Motor neuron (in vitro differentiated cells): ENCODE data around the gene LARP4. TPM values are rescaled to one million over a fixed set of nuclear protein-coding genes. Genes with fewer than 3 reads are reported as not detected.
"Not testable (repeated sequence)": the region's sequence is repeated elsewhere in the genome, so short reads cannot be mapped to it uniquely, and the experiment has no call there.

Experiments used
- ATAC-seq, 8 experiments: fragments of 200-7000 bp; cut with Tn5 transposase; replicated peaks in 6 of 8; 2 replicates each; pipeline ENCODE4 v1.8.0; 2021; ENCODE audit warnings: mild to moderate bottlenecking in 8 of 8, moderate library complexity in 8 of 8
- H3K27ac ChIP-seq, 2 donors: fragments of 250-450 bp; sonication (Bioruptor Pico); 2 replicates each; pipeline ENCODE4 v1.9.0; 2021; ENCODE audit warnings: antibody characterized with exemption in 2 of 2, mild to moderate bottlenecking in 2 of 2, moderate library complexity in 1 of 2
- H3K4me1 ChIP-seq, 2 donors: fragments of 250-450 bp; sonication (Bioruptor Pico); replicated peaks in 1 of 2; 2 replicates each; pipeline ENCODE4 v1.6.1; 2021; ENCODE audit warnings: antibody characterized with exemption in 2 of 2, mild to moderate bottlenecking in 2 of 2, moderate library complexity in 1 of 2
- H3K4me3 ChIP-seq, 5 donors: fragments of 250-450 bp; sonication (Bioruptor Pico); 2 replicates each; pipeline ENCODE4 v1.9.0; 2021; ENCODE audit warnings: antibody characterized with exemption in 5 of 5, mild to moderate bottlenecking in 5 of 5, moderate library complexity in 4 of 5
- WGBS, 10 experiments: fragments of 450-650 bp; shearing (Covaris generic); methylation state at CpG; one replicate each; pipeline ENCODE4 v1.0.0; 2022; 5-methylcytosine and 5-hydroxymethylcytosine counted together
- in situ Hi-C, 9 experiments: fragments of 400-800 bp; cut with MboI; loops; one replicate each; pipeline ENCODE4 v1.15.0; 2021; ENCODE audit warnings: low sequenced_read_pairs in 9 of 9, low pct_unique_long_range_greater_than_20kb in 2 of 9; ENCODE audit not compliant: unreplicated experiment in 9 of 9
- total RNA-seq, 8 experiments: library from RNA; unstranded; fragments of 300-600 nt; gene quantifications; 2 replicates each; pipeline versions ENCODE4 v1.2.3 to v1.2.4, GENCODE V29; 2022

LARP4 gene
- total RNA-seq, 8 experiments from 2014 or later = 17.4 to 73.1 (median 29.8) TPM

GRCh38 chr12:50453872-50454271, 53.2 kb downstream of the LARP4 start:
- no peak overlapping the region for H3K27ac ChIP-seq
- ATAC-seq = peak in 1 of 8 experiments; percentile 9
- in situ Hi-C loops = no loop called here
- no peak overlapping the region for H3K4me3 ChIP-seq
- no peaks in the 10 kb centered on the region for H3K4me1 ChIP-seq
- WGBS, 10 experiments = 21 to 100% (median 93%) methylated on average over 2 to 5 of the region's 5 CpGs

DNA sequence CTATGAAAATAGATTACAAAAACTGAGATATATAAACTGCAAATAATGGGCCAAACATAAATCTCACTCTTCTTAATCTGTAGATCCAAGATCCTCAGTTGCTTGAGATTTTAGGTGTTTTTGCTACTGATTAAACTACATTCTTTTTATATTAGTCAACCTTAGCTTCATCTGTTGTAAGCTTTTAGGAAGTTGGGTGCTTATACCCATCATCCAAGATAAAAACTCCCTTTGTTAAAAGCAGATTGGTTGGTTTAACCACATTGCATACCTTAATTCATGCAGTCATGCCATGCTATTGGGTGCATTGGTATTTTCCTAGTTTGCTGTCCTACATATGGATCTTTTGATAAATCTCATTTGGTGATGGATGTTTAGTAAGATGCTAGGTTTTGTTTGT, 57.9 kb downstream of the LARP4 start:
- in situ Hi-C loops = no loop called here
- no peak overlapping the region for H3K27ac ChIP-seq
- H3K4me3 ChIP-seq = no peak overlapping the region
- no peaks in the 10 kb centered on the region for H3K4me1 ChIP-seq
- no peak for ATAC-seq

- in situ Hi-C loops = no loop called here
These were observed 66.8 kb downstream of the LARP4 start for GRCh38 chr12:50467439-50467838.

GRCh38 chr12:50477241-50477832, 76.7 kb downstream of the LARP4 start:
- in situ Hi-C loops = no loop called here
- no peak overlapping the region for H3K27ac ChIP-seq
- peak in 1 of 8 experiments; percentile 44 for ATAC-seq
- no peak overlapping the region for H3K4me3 ChIP-seq
- 56 to 100% (median 96%) methylated on average over 1 of the region's 1 CpG; no CpG with 5 or more reads in 2 of the 10 experiments for WGBS, 10 experiments
- no peaks in the 10 kb centered on the region for H3K4me1 ChIP-seq

More at GRCh38 chr12:50467439-50467838, 66.8 kb downstream of the LARP4 start:
- ATAC-seq = peak in 1 of 8 experiments; percentile 54
- no peak overlapping the region for H3K4me3 ChIP-seq
- H3K27ac ChIP-seq = no peak overlapping the region
- WGBS, 10 experiments = 58 to 100% (median 93%) methylated on average over 1 to 3 of the region's 3 CpGs
- no peaks in the 10 kb centered on the region for H3K4me1 ChIP-seq

GRCh38 chr12:50482571-50482970, 81.9 kb downstream of the LARP4 start:
- Histone ChIP-seq H3K4me1 (no peaks in the 10 kb centered on the region), H3K27ac (no peak overlapping the region), H3K4me3 (no peak overlapping the region)
- 60 to 100% (median 80%) methylated on average over 3 to 4 of the region's 4 CpGs; no CpG with 5 or more reads in 3 of the 10 experiments for WGBS, 10 experiments
- in situ Hi-C loops = no loop called here
- ATAC-seq = no peak

DNA sequence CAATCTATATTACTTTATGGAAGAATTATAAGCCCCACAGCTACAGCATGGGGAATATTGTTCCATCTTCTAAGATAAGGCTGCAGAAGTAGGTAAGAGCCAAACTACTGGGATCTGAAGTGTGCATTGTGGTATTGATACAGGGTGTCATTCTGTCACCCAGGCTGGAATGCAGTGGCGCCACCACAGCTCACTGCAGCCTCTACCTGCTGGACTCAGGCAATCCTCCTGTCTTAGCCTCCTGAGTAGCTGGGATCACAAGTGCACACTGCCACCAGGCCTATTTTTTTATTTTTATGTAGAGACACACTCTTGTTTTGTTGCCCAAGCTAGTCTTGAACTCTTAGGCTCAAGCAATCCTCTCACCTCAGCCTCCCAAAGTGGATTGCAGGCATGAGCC, 82.8 kb downstream of the LARP4 start:
- no peak overlapping the region for H3K27ac ChIP-seq
- no peak for ATAC-seq
- in situ Hi-C loops = no loop called here
- WGBS, 10 experiments = 43 to 100% (median 100%) methylated on average over 1 of the region's 1 CpG; no CpG with 5 or more reads in 6 of the 10 experiments
- H3K4me1 ChIP-seq = no peaks in the 10 kb centered on the region
- H3K4me3 ChIP-seq = no peak overlapping the region

GRCh38 chr12:50488801-50489200, 88.1 kb downstream of the LARP4 start:
- in situ Hi-C loops = no loop called here
- no peak overlapping the region for H3K4me3 ChIP-seq
- H3K27ac ChIP-seq = no peak overlapping the region
- H3K4me1 ChIP-seq = no peaks in the 10 kb centered on the region
- WGBS, 10 experiments = 80 to 100% (median 92%) methylated on average over 1 to 5 of the region's 5 CpGs; no CpG with 5 or more reads in 3 of the 10 experiments
- ATAC-seq = no peak

DNA sequence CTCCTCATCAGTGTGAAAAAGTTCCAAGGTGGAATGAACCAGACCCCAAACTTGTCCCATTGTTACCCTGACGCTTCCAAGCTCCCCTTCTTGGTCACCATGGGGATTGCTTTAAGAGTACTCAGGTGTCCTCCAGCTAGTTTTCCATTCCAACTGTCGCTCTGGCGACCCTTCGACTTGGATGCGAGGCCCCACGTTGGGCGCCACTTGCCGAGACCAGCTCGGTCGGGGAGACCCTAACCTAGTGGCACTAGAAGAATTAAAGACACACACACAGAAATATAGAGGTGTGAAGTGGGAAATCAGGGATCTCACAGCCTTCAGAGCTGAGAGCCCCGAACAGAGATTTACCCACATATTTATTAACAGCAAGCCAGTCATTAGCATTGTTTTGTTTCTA, 97.4 kb downstream of the LARP4 start:
- H3K4me3 ChIP-seq, H3K4me1 ChIP-seq, ATAC-seq, in situ Hi-C loops, H3K27ac ChIP-seq: not testable (repeated sequence)
- 67 to 100% (median 90%) methylated on average over 1 to 7 of the region's 11 CpGs; no CpG with 5 or more reads in 6 of the 10 experiments for WGBS, 10 experiments

- Histone ChIP-seq H3K27ac (peak within 1 kb of the TSS; percentile 89 to 95), H3K4me1 (peaks cover 25 to 36% of the 10 kb centered on the region in 2 donors), H3K4me3 (peak within 1 kb of the TSS; percentile 64 to 99 (median 98))
- in situ Hi-C loops = loop anchor here in 7 of 9 experiments (10.0 to 25.0 kb wide), 2 partner anchors 130 to 132 kb away; no protein-coding TSS in a partner anchor
- 0 to 3% (median 0%) methylated on average over 1 to 28 of the region's 77 CpGs; no CpG with 5 or more reads in 4 of the 10 experiments for WGBS, 10 experiments
- peak; percentile 63 to 90 (median 82) for ATAC-seq
These were observed 104.4 kb downstream of the LARP4 start, which contains the start of gene DIP2B for GRCh38 chr12:50504798-50505674. TSS of gene DIP2B (plus strand) at chr12:50504985. CDS start at chr12:50505141, 156 bp downstream.

DNA sequence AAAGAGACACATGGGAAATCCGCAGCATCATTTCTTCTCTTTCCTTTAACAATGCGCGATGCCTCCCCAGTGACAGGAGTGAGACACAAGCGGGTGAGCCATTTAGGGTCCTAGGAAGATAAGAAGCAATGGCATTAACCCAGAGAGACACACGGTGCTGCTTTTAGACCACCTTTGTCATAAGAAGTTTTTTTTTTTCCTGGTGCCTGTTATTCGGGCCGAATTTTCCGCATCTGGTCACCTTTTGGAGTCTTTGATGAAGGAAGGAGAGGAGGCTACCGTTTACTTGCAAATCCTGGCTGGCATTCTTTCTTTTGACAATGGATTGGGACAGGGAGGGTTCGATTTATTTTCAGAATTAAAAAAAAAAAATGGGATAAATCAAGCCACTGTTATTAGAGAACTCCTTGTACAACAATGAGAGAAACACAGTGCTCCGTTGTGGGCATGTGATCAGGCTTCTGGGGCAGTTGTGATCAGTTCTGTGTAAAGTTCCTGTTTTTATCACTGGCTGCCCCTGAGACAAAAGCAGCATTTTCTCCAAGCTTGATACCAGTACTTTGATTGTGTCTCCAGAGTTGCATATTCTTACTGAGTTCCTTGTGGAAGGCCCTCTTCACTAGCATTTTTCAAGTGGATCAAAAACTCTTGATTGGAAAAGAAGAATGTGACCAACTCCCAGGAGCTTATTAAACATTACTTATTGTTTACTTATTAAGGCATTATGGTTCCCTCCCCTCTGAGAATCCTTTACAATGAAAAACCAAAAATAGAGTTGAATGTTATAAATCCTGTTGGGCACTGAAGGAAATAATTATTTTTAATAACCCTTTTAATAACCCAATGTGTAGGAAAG, 105.2 kb downstream of the LARP4 start:
- peak overlapping the region; percentile 64 to 99 (median 98) for H3K4me3 ChIP-seq
- H3K4me1 ChIP-seq = peaks cover 33 to 36% of the 10 kb centered on the region in 2 donors
- in situ Hi-C loops = loop anchor here in 7 of 9 experiments (10.0 to 25.0 kb wide), 2 partner anchors 129 to 131 kb away; no protein-coding TSS in a partner anchor
- peak overlapping the region; percentile 89 to 95 for H3K27ac ChIP-seq
- peak in 3 of 8 experiments; percentile 11 to 33 (median 15) for ATAC-seq
- WGBS, 10 experiments = 0 to 5% (median 0%) methylated on average over 1 to 11 of the region's 11 CpGs

DNA sequence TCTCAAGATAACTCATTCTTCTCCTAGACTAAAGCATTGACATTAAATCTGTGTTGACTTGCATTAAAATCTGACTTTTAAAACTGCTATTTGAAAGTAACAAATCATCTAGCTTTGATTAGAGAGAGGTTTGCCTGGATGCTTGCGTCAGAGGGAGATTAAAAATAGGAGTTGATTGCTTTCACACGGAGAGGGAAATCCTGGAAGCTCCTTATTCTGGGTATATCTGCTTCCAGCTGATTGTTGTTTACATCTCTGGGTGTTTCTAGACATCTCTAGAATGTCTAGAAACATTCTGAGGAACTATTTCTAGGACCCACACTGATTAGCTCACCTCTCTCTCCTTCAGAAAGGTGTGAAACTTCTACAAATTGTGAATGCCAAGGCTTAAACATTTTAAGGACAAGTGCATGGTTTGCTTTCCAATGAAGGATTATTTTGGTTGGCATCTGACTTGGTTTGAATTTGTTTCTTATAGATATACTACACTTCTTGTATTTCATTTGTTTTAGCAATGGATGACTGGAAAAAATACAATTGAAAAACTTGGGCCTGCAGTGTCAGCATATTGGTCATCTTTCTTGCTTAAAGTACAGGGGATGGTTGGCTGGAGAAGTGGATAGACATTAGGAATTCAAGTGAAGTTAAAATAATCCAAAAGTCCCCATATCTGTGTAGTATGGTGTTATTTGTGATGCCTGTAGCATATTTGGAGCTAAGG, 106.2 kb downstream of the LARP4 start:
- H3K4me1 ChIP-seq = peaks cover 33 to 36% of the 10 kb centered on the region in 2 donors
- WGBS, 10 experiments = 20 to 83% (median 36%) methylated on average over 1 to 2 of the region's 2 CpGs; no CpG with 5 or more reads in 1 of the 10 experiments
- no peak for ATAC-seq
- H3K4me3 ChIP-seq = peak overlapping the region; percentile 64 to 99 (median 98)
- in situ Hi-C loops = loop anchor here in 7 of 9 experiments (10.0 to 25.0 kb wide), 2 partner anchors 128 to 130 kb away; no protein-coding TSS in a partner anchor
- no peak overlapping the region for H3K27ac ChIP-seq

DNA sequence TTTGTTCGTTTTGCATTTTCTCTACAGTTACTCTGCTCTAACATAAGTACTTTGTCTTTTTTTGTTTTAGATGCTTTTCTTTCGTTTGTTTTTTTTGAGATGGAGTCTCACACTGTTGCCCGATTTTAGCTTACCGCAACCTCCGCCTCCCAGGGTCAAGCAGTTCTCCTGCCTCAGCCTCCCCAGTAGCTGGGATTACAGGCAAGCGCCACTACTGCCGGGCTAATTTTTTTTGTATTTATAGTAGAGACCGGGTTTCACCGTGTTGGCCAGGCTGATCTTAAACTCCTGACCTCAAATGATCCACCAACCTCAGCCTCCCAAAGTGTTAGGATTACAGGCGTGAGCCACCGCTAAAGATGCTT, 106.8 kb downstream of the LARP4 start:
- peaks cover 33 to 36% of the 10 kb centered on the region in 2 donors for H3K4me1 ChIP-seq
- peak overlapping the region in 1 of 2 donors; percentile 26 for H3K27ac ChIP-seq
- peak in 1 of 8 experiments; percentile 3 for ATAC-seq
- WGBS, 10 experiments = 65 to 94% (median 84%) methylated on average over 2 to 11 of the region's 11 CpGs; no CpG with 5 or more reads in 1 of the 10 experiments
- in situ Hi-C loops = loop anchor here in 7 of 9 experiments (10.0 to 25.0 kb wide), 2 partner anchors 127 to 130 kb away; no protein-coding TSS in a partner anchor
- peak overlapping the region in 3 of 5 donors; percentile 79 to 99 (median 98) for H3K4me3 ChIP-seq
